Fibroblast of the aortic adventitia (primary cell): ENCODE data around the gene RPS19BP1. TPM values are rescaled to one million over a fixed set of nuclear protein-coding genes. Genes with fewer than 3 reads are reported as not detected.
"Not testable (repeated sequence)": the region's sequence is repeated elsewhere in the genome, so short reads cannot be mapped to it uniquely, and the experiment has no call there.

Source experiments
- DNase-seq: peaks from one replicate; pipeline ENCODE4 v3.0.0-alpha.2; 2010; ENCODE audit warnings: low read depth
- H3K4me3 ChIP-seq: 2 replicates; pipeline ENCODE4 v1.5.1; 2011; ENCODE audit warnings: low read depth, mild to moderate bottlenecking, control low read depth, low read length, moderate library complexity
- CTCF ChIP-seq: IDR thresholded peaks from 2 replicates; pipeline ENCODE4 v1.5.1; 2011; ENCODE audit warnings: mild to moderate bottlenecking, low read length, control low read depth, inconsistent platforms; ENCODE audit not compliant: insufficient read depth
- total RNA-seq: library from RNA; depleted of rRNA; stranded (reverse); fragments of >200 nt; gene quantifications from 2 replicates; pipeline ENCODE4 v1.2.3, GENCODE V29; 2012; ENCODE audit warnings: low replicate concordance

RPS19BP1 gene
- total RNA-seq, 1 donor: 39.6 TPM

- TF ChIP-seq CTCF: no peak
- DNase-seq: no peak
- no peak overlapping the region for H3K4me3 ChIP-seq
Measured at GRCh38 chr22:39513791-39514190, 18.8 kb downstream of the RPS19BP1 start.

GRCh38 chr22:39512026-39512425, 20.5 kb downstream of the RPS19BP1 start:
- no peak overlapping the region for H3K4me3 ChIP-seq
- TF ChIP-seq CTCF: no peak
- no peak for DNase-seq

- no peak for TF ChIP-seq CTCF
- H3K4me3 ChIP-seq: no peak overlapping the region
- no peak for DNase-seq
Measured at GRCh38 chr22:39511226-39511625, 21.3 kb downstream of the RPS19BP1 start.

- H3K4me3 ChIP-seq: no peak overlapping the region
- no peak for TF ChIP-seq CTCF
- DNase-seq: no peak
Measured at GRCh38 chr22:39510529-39511149, 21.9 kb downstream of the RPS19BP1 start.

GRCh38 chr22:39508393-39508792, 24.2 kb downstream of the RPS19BP1 start:
- DNase-seq: no peak
- H3K4me3 ChIP-seq: no peak overlapping the region
- TF ChIP-seq CTCF: no peak

GRCh38 chr22:39507021-39507420, 25.5 kb downstream of the RPS19BP1 start:
- DNase-seq, H3K4me3 ChIP-seq: not testable (repeated sequence)

GRCh38 chr22:39504071-39504470, 28.5 kb downstream of the RPS19BP1 start:
- DNase-seq: no peak
- no peak for TF ChIP-seq CTCF
- H3K4me3 ChIP-seq: peak overlapping the region; percentile 86
